ENCODE results near the gene PRAMEF13. TPM values are rescaled to one million over a fixed set of nuclear protein-coding genes. Genes with fewer than 3 reads are reported as not detected.

Gene PRAMEF13
- total RNA-seq, 3 donors from 2014 or later, result not detected

Other genes with a start within 250 kb of the PRAMEF13 start
- not detected for gene PRAMEF27, start 144.8 kb downstream of the PRAMEF13 start, total RNA-seq
- not detected for gene HNRNPCL3, start 140.6 kb downstream of the PRAMEF13 start, total RNA-seq
- gene PRAMEF25, start 130.6 kb downstream of the PRAMEF13 start, total RNA-seq, result not detected
- not detected for gene HNRNPCL2, start 84.6 kb downstream of the PRAMEF13 start, total RNA-seq
- gene PRAMEF26, start 45.4 kb downstream of the PRAMEF13 start, total RNA-seq, result not detected
- gene HNRNPCL4, start 35.8 kb downstream of the PRAMEF13 start, total RNA-seq, result not detected
- gene PRAMEF9, start 29.6 kb downstream of the PRAMEF13 start, total RNA-seq, result not detected
- gene PRAMEF18, start 24.7 kb upstream of the PRAMEF13 start, total RNA-seq, result not detected
- gene PRAMEF5, start 52.8 kb upstream of the PRAMEF13 start, total RNA-seq, result not detected
- not detected for gene PRAMEF8, start 83.7 kb upstream of the PRAMEF13 start, total RNA-seq
- gene PRAMEF33, start 102.1 kb upstream of the PRAMEF13 start, total RNA-seq, result not detected
- gene PRAMEF15, start 114.2 kb upstream of the PRAMEF13 start, total RNA-seq, result not detected
- not detected for gene PRAMEF14, start 145.7 kb upstream of the PRAMEF13 start, total RNA-seq
- not detected for gene PRAMEF19, start 170.5 kb upstream of the PRAMEF13 start, total RNA-seq
- not detected for gene PRAMEF17, start 188.2 kb upstream of the PRAMEF13 start, total RNA-seq
- gene PRAMEF20, start 209.0 kb upstream of the PRAMEF13 start, total RNA-seq, result not detected

Data from mucosa of descending colon (tissue), 3 donors.